Effector memory CD4-positive, alpha-beta T cell (primary cell): ENCODE measurements around the gene PIP5KL1.

Experiments used
- DNase-seq, 3 donors: peaks; one replicate each; pipeline ENCODE4 v3.0.0-alpha.2; 2020
- H3K27ac ChIP-seq: 2 replicates; pipeline ENCODE4 v1.7.0; 2013; ENCODE audit warnings: mild to moderate bottlenecking, low read length, moderate library complexity; ENCODE audit not compliant: insufficient read depth, poor library complexity, severe bottlenecking
- H3K27me3 ChIP-seq: replicated peaks from 2 replicates; pipeline ENCODE4 v1.7.0; 2013; ENCODE audit warnings: mild to moderate bottlenecking, low read length; ENCODE audit not compliant: insufficient read depth, control insufficient read depth, poor library complexity, severe bottlenecking
- H3K36me3 ChIP-seq: 2 replicates; pipeline ENCODE4 v1.7.0; 2013; ENCODE audit warnings: mild to moderate bottlenecking, low read length, moderate library complexity; ENCODE audit not compliant: control insufficient read depth, insufficient read depth
- H3K4me1 ChIP-seq: 2 replicates; pipeline ENCODE4 v1.7.0; 2013; ENCODE audit warnings: low read length, mild to moderate bottlenecking; ENCODE audit not compliant: control insufficient read depth, insufficient read depth, poor library complexity, severe bottlenecking
- H3K4me3 ChIP-seq: 2 replicates; pipeline ENCODE4 v1.7.0; 2013; ENCODE audit warnings: low read length, low read depth, mild to moderate bottlenecking; ENCODE audit not compliant: insufficient read depth, poor library complexity, severe bottlenecking
- H3K9me3 ChIP-seq: 2 replicates; pipeline ENCODE4 v1.7.0; 2013; ENCODE audit warnings: mild to moderate bottlenecking, low read length, moderate library complexity; ENCODE audit not compliant: control insufficient read depth

The PIP5KL1 gene

GRCh38 chr9:127915325-127915752, 15.2 kb downstream of the PIP5KL1 start:
- no peak overlapping the region for H3K27ac ChIP-seq
- peaks cover 7% of the 10 kb centered on the region for H3K36me3 ChIP-seq
- H3K4me1 ChIP-seq, result peaks cover 26% of the 10 kb centered on the region
- no peak overlapping the region for H3K4me3 ChIP-seq
- no peaks in the 10 kb centered on the region for H3K27me3 ChIP-seq
- DNase-seq, result no peak
- no peaks in the 10 kb centered on the region for H3K9me3 ChIP-seq

GRCh38 chr9:127913682-127914081, 16.9 kb downstream of the PIP5KL1 start:
- Histone ChIP-seq H3K27me3 (no peaks in the 10 kb centered on the region), H3K4me3 (no peak overlapping the region), H3K36me3 (peaks cover 11% of the 10 kb centered on the region), H3K27ac (no peak overlapping the region), H3K9me3 (no peaks in the 10 kb centered on the region), H3K4me1 (peaks cover 26% of the 10 kb centered on the region)
- no peak for DNase-seq

GRCh38 chr9:127912882-127913281, 17.7 kb downstream of the PIP5KL1 start:
- no peak for DNase-seq
- peaks cover 22% of the 10 kb centered on the region for H3K4me1 ChIP-seq

GRCh38 chr9:127912296-127912695, 18.3 kb downstream of the PIP5KL1 start:
- Histone ChIP-seq H3K36me3 (peaks cover 15% of the 10 kb centered on the region), H3K4me1 (peaks cover 18% of the 10 kb centered on the region), H3K27ac (no peak overlapping the region), H3K27me3 (no peaks in the 10 kb centered on the region), H3K9me3 (no peaks in the 10 kb centered on the region), H3K4me3 (no peak overlapping the region)
- no peak for DNase-seq

More at GRCh38 chr9:127912882-127913281, 17.7 kb downstream of the PIP5KL1 start:
- Histone ChIP-seq H3K9me3 (no peaks in the 10 kb centered on the region), H3K27me3 (no peaks in the 10 kb centered on the region), H3K4me3 (no peak overlapping the region), H3K36me3 (peaks cover 15% of the 10 kb centered on the region), H3K27ac (no peak overlapping the region)

GRCh38 chr9:127910613-127911205, 19.9 kb downstream of the PIP5KL1 start:
- H3K4me3 ChIP-seq, result no peak overlapping the region
- no peak for DNase-seq
- H3K4me1 ChIP-seq, result peaks cover 21% of the 10 kb centered on the region
- H3K27me3 ChIP-seq, result no peaks in the 10 kb centered on the region
- no peaks in the 10 kb centered on the region for H3K9me3 ChIP-seq
- H3K36me3 ChIP-seq, result peaks cover 15% of the 10 kb centered on the region
- H3K27ac ChIP-seq, result peak overlapping the region; percentile 25

GRCh38 chr9:127909839-127910273, 20.7 kb downstream of the PIP5KL1 start:
- no peaks in the 10 kb centered on the region for H3K9me3 ChIP-seq
- H3K4me1 ChIP-seq, result peaks cover 25% of the 10 kb centered on the region
- DNase-seq, result no peak
- H3K27ac ChIP-seq, result no peak overlapping the region
- H3K36me3 ChIP-seq, result peaks cover 15% of the 10 kb centered on the region
- no peaks in the 10 kb centered on the region for H3K27me3 ChIP-seq
- no peak overlapping the region for H3K4me3 ChIP-seq

- peaks cover 36% of the 10 kb centered on the region for H3K4me1 ChIP-seq
- no peak overlapping the region for H3K27ac ChIP-seq
- H3K27me3 ChIP-seq, result no peaks in the 10 kb centered on the region
- no peak overlapping the region for H3K4me3 ChIP-seq
- H3K9me3 ChIP-seq, result no peaks in the 10 kb centered on the region
- H3K36me3 ChIP-seq, result peaks cover 15% of the 10 kb centered on the region
- no peak for DNase-seq
These were observed 22.0 kb downstream of the PIP5KL1 start for GRCh38 chr9:127908660-127908926.

- Histone ChIP-seq H3K27ac (peak overlapping the region; percentile 21), H3K9me3 (no peaks in the 10 kb centered on the region), H3K27me3 (no peaks in the 10 kb centered on the region), H3K4me1 (peaks cover 41% of the 10 kb centered on the region), H3K4me3 (no peak overlapping the region), H3K36me3 (peaks cover 15% of the 10 kb centered on the region)
- DNase-seq, result no peak
These were observed 22.5 kb downstream of the PIP5KL1 start for GRCh38 chr9:127907867-127908659.

GRCh38 chr9:127905788-127906191, 24.8 kb downstream of the PIP5KL1 start:
- H3K36me3 ChIP-seq, result peaks cover 8% of the 10 kb centered on the region
- peak; percentile 59 to 75 (median 64) for DNase-seq
- H3K4me3 ChIP-seq, result peak overlapping the region; percentile 55
- peak overlapping the region; percentile 99 for H3K27ac ChIP-seq
- H3K4me1 ChIP-seq, result peaks cover 41% of the 10 kb centered on the region
- no peaks in the 10 kb centered on the region for H3K9me3 ChIP-seq
- no peaks in the 10 kb centered on the region for H3K27me3 ChIP-seq

- DNase-seq, result peak; percentile 48 to 72 (median 55)
- peak overlapping the region; percentile 99 for H3K27ac ChIP-seq
- H3K4me1 ChIP-seq, result peaks cover 42% of the 10 kb centered on the region
- no peaks in the 10 kb centered on the region for H3K27me3 ChIP-seq
- peak overlapping the region; percentile 55 for H3K4me3 ChIP-seq
- H3K36me3 ChIP-seq, result peaks cover 6% of the 10 kb centered on the region
- H3K9me3 ChIP-seq, result no peaks in the 10 kb centered on the region
These were observed 25.4 kb downstream of the PIP5KL1 start for GRCh38 chr9:127905004-127905728.
